GM12801 (cell line): ENCODE data around the gene INF2.

Experiments
- TF ChIP-seq, protein P1 (sequence below): IDR thresholded peaks from one replicate; pipeline ENCODE4 v1.5.1; 2011; ENCODE audit warnings: control low read depth; ENCODE audit not compliant: insufficient read length; ENCODE audit errors: extremely low read depth

INF2 gene

DNA sequence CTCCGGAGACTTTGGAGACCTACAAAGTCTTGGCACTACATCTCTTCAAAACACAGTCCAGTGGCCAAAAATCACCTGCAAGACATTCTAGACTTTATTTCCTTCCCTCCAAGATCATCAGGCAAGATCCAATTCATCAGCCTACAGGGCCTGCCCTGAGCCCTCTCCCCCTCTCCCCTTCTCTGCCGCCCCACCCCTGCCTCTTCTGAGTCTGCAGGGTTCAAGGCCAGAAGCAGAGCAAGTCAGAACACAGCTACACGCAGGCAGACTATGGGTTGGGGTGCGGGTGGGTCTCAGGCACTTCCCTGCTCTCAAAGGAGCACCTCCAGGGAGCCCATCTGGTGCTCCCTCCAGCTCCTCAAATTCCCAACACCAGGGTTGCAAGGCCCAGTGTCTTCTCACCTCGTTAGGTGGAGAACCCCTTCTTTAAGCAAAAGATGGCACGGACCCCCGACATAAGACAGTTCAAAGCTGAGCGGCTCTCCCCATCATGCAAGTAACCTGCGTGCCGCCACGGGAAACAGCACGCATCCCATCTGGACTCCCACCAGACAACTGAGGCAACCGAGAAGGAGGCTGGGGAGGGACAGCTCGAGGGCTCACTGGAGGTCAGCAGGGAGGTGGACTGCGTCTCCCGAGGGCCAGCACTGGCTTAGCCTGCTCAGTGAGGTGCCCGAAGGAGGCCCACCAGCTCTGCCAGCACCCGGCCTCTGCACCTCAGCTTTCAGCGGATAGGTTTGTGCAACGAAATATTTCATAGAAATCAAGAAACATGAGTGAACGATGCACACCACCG lies 5.6 kb upstream of the INF2 start:
- TF ChIP-seq, protein P1, sequence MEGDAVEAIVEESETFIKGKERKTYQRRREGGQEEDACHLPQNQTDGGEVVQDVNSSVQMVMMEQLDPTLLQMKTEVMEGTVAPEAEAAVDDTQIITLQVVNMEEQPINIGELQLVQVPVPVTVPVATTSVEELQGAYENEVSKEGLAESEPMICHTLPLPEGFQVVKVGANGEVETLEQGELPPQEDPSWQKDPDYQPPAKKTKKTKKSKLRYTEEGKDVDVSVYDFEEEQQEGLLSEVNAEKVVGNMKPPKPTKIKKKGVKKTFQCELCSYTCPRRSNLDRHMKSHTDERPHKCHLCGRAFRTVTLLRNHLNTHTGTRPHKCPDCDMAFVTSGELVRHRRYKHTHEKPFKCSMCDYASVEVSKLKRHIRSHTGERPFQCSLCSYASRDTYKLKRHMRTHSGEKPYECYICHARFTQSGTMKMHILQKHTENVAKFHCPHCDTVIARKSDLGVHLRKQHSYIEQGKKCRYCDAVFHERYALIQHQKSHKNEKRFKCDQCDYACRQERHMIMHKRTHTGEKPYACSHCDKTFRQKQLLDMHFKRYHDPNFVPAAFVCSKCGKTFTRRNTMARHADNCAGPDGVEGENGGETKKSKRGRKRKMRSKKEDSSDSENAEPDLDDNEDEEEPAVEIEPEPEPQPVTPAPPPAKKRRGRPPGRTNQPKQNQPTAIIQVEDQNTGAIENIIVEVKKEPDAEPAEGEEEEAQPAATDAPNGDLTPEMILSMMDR = no peak

DNA sequence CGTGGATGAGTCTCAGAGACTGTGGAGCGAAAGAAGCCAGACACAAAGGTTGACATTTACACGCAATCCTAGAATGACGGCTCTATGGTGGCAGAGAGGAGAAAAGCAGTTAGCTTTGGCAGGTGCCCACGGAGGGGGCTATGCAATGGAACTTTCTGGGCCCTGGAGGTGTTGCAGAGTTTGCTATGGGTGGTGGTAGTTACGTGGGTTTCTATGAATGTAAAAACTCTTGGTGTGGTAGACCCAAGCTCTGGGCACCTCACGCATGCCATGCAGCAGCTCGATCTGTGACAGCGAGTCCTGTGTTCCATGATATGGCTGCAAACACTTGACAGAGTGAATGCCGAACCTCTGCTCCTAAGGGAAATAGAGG lies 5.0 kb upstream of the INF2 start:
- TF ChIP-seq, protein P1 = no peak

DNA sequence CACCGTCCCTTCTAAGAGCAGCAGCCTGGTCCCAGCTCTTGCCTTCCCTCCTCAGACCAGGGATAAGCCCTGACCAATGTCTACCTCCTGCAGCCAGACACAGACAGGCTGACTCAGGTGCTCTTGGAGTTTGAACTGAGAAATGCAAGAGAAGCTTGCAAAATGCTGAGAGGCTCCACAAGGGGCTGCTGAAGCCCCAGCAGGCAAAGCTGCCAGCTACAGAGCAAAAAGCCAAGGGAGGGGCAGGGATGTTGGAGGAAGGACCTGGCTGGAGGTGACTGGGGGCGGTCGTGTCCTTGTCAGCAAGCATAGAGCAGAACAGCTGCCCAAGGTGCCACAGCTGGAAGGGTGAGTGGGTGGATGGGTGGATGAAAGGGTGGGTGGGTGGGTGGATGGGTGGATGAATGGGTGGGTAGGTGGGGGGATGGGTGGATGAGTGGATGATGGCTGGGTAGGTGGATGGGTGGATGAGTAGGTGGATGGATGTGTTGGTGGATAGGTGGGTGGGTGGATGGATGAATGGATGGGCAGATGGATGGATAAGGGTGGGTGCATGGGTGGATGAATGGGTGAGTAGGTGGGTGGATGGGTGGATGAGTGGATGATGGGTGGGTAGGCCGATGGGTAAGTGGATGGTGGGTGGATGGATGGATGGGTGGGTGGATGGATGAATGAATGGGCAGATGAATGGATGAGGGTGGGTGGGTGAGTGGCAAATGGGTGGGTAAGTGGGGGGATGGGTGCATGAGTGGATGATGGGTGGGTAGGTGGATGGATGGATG lies 4.0 kb upstream of the INF2 start:
- TF ChIP-seq, protein P1 = no peak

DNA sequence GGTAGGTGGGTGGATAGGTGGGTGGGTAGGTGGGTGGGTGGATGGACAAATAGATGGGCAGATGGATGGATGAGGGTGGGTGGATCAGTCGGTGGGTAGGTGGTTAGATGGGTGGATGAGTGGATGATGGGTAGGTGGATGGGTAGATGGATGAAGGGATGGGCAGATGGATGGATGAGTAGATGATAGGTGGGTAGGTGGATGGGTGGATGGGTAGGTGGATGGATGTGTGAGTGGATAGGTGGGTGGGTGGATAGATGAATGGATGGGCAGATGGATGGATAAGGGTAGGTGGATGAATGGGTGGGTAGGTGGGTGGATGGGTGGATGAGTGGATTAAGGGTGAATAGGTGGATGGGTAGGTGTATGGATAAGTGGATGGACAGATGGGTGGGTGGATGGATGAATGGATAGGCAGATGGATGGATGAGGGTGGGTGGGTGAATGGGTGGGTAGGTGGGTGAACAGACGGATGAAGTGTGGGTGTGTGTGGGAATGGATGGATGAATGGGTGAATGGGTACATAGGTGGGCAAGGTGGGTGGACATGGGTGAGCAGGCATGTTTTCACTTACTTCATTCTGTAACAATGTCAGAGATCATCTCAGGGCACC lies 3.3 kb upstream of the INF2 start:
- TF ChIP-seq, protein P1 = no peak

DNA sequence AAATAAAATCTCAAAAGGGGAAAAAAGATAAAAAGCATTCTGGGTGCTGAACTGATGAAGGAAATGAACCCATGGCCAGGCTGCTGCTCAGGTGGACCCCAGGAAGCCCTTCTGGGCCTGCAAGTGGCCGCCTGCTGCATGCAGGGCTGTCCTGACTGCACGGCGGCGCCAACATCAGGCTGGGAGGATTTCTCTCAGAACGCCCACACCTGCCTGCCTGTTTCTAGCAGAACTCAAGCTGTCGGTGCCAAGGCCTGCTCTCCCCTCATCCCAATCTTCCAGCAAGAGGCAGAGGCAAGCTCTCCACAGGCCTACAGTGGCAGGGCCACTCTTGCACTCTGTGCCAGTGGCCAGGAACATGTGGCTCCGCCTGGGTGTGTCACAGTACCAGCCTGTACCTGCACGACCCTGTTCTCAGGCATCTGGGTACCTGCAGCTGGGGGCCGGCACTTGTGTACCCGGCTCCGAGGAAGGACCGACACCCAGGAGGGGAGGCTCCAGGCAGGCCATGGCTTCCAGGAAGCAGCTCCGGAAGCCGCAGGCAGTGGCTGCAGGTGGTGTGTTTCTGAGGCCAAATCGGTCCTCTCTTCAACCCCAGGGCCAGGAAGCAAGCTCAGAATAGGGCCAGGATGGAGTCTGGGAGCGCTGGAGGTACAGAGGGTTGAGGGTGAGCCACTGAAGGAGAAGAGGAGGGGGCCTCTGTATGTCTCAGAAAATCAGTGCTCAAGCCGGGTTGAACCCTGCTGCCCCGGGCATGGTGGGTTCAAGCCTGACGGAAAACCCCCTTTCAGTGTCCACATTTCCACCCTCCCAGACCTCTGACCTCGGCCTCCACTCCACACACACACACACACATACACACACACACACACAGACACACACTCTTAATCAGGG lies 2.5 kb upstream of the INF2 start:
- TF ChIP-seq, protein P1 = no peak

DNA sequence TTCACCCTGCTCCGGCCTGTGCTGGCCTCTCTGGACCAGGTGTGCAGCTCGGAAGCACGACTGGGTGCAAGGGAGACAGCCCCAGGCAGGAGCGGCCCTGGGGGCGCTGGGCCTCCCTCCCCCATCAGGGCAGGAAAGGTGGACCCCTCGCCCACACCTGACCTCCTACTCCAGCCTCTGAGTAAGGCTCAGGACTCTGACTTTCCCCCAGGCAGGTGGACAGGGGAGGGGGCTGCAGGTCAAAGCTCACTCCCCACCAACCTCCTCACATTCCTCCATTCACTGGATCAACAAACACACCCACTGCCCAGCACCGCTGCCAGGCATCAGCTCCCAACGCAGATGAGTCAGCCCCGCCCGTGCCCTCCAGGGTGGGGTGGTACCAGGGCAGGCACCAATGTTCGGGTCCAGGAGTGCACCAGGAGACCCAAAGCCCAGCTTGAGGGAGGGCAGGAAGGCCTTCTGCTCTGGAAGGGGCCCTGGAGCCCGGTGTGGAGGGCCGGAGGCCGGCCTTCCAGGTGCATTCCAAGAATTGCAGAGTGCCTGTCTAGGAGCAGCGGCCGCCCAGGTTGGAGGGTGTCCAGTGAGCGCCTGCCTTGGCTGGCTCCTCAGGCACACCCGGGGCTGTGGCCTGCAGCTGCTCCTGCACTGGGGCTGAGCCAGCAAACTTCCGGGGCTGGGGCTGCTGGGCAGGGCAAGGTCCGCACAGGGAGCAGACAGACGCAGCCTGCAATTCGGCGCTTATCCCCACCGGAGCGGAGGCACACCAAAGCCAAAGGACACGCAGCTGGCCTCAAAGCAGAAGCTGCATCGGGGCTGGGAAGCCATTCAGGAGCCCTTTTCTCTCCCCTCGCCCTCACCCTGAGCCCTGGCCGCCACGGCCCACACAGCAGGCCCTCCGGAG lies 1.6 kb upstream of the INF2 start:
- TF ChIP-seq, protein P1 = no peak
